ENCODE data around the gene PTPRG. TPM values are rescaled to one million over a fixed set of nuclear protein-coding genes. Genes with fewer than 3 reads are reported as not detected.

The PTPRG gene
- total RNA-seq, 1 experiment from 2014 or later, result 32.1 TPM

GRCh38 chr3:62013951-62014350, 452.6 kb downstream of the PTPRG start:
- ChIA-PET RAD21 (ENCODE audit: low non-redundant PET in 1 of 2, low total read pairs in 2 of 2, uncharacterized antibody in 2 of 2, unreplicated experiment in 2 of 2) (no interaction called here), POLR2A (no interaction called here), CTCF (no interaction called here)
- H3K4me3 ChIP-seq (replicated peaks in 1 of 2; ENCODE audit: low read depth in 1 of 2, low read length in 2 of 2), result no peak overlapping the region
- H3K9ac ChIP-seq (ENCODE audit: low read length), result no peak overlapping the region
- intact Hi-C loops (cut with micrococcal nuclease), result no loop called here
- H3K27ac ChIP-seq (ENCODE audit: low read depth, low read length), result no peak overlapping the region
- no peaks in the 10 kb centered on the region for H3K9me2 ChIP-seq (ENCODE audit: insufficient read depth)
- H3K4me1 ChIP-seq (ENCODE audit: control insufficient read depth in 1 of 2, insufficient read depth in 2 of 2, low read length in 2 of 2), result no peaks in the 10 kb centered on the region
- no peak overlapping the region for H3K4me2 ChIP-seq (ENCODE audit: low read length)
- ATAC-seq (no peak), DNase-seq (ENCODE audit: low read depth, low spot score) (no peak)
- no peaks in the 10 kb centered on the region for H4K20me1 ChIP-seq (ENCODE audit: insufficient read depth)
- H3K36me3 ChIP-seq (ENCODE audit: control insufficient read depth in 1 of 2, insufficient read depth in 2 of 2, low read length in 2 of 2), result no peaks in the 10 kb centered on the region
- H3K27me3 ChIP-seq (ENCODE audit: insufficient read depth, low read length), result no peaks in the 10 kb centered on the region
- no TSS peak for BruUV-seq (replicated peaks)
- H3K9me3 ChIP-seq (ENCODE audit: control insufficient read depth in 1 of 2, insufficient read depth in 1 of 2, low read depth in 1 of 2, low read length in 2 of 2), result no peaks in the 10 kb centered on the region
- H2AFZ ChIP-seq (ENCODE audit: low read depth, low read length, poor library complexity, severe bottlenecking), result no peak overlapping the region
- no peak for TF ChIP-seq SP1 (IDR thresholded peaks at IDR 0.05; ENCODE audit: low read depth)
- H3K79me2 ChIP-seq (ENCODE audit: insufficient read depth, low read length), result no peaks in the 10 kb centered on the region

- ATAC-seq, result no peak
- no peak for TF ChIP-seq RAD21 (IDR thresholded peaks at IDR 0.05; ENCODE audit: low read depth)
- no peak for TF ChIP-seq MAX (IDR thresholded peaks at IDR 0.05)
- TF ChIP-seq REST (IDR thresholded peaks at IDR 0.05; ENCODE audit: low read depth), result no peak
- no peak for TF ChIP-seq CTCF (IDR thresholded peaks at IDR 0.05 in 2 of 3, conservative IDR thresholded peaks at IDR 0.05 in 1 of 3; ENCODE audit: borderline replicate concordance in 1 of 3, insufficient read depth in 1 of 3, low read depth in 2 of 3, low read length in 2 of 3)
- no peak for TF ChIP-seq FOSL1 (IDR thresholded peaks at IDR 0.05; ENCODE audit: low read depth)
- no peak for TF ChIP-seq ZBTB33 (IDR thresholded peaks at IDR 0.05; ENCODE audit: extremely low read depth, insufficient replicate concordance, low read length)
- TF ChIP-seq POLR2AphosphoS5 (IDR thresholded peaks at IDR 0.05; ENCODE audit: low read depth, low read length), result no peak
- no peak for TF ChIP-seq CEBPB (IDR thresholded peaks at IDR 0.05; ENCODE audit: low read depth)
- H3K79me2 ChIP-seq (ENCODE audit: insufficient read depth, low read length), result no peaks in the 10 kb centered on the region
- H2AFZ ChIP-seq (ENCODE audit: low read depth, low read length, poor library complexity, severe bottlenecking), result no peak overlapping the region
- H3K4me2 ChIP-seq (ENCODE audit: low read length), result no peak overlapping the region
- RAD21 ChIA-PET (ENCODE audit: low non-redundant PET in 1 of 2, low total read pairs in 2 of 2, uncharacterized antibody in 2 of 2, unreplicated experiment in 2 of 2), result no interaction called here
- CTCF ChIA-PET, result no interaction called here
- H3K9me2 ChIP-seq (ENCODE audit: insufficient read depth), result no peaks in the 10 kb centered on the region
- H3K27ac ChIP-seq (ENCODE audit: low read depth, low read length), result no peak overlapping the region
- H3K27me3 ChIP-seq (ENCODE audit: insufficient read depth, low read length), result no peaks in the 10 kb centered on the region
- H3K4me1 ChIP-seq (ENCODE audit: control insufficient read depth in 1 of 2, insufficient read depth in 2 of 2, low read length in 2 of 2), result no peaks in the 10 kb centered on the region
- no peak for DNase-seq (ENCODE audit: low read depth, low spot score)
- BruUV-seq (replicated peaks), result no TSS peak
- intact Hi-C loops (cut with micrococcal nuclease), result no loop called here
- no peak overlapping the region for H3K9ac ChIP-seq (ENCODE audit: low read length)
- no peaks in the 10 kb centered on the region for H3K36me3 ChIP-seq (ENCODE audit: control insufficient read depth in 1 of 2, insufficient read depth in 2 of 2, low read length in 2 of 2)
- POLR2A ChIA-PET, result no interaction called here
- no peaks in the 10 kb centered on the region for H4K20me1 ChIP-seq (ENCODE audit: insufficient read depth)
- H3K4me3 ChIP-seq (replicated peaks in 1 of 2; ENCODE audit: low read depth in 1 of 2, low read length in 2 of 2), result no peak overlapping the region
- no peaks in the 10 kb centered on the region for H3K9me3 ChIP-seq (ENCODE audit: control insufficient read depth in 1 of 2, insufficient read depth in 1 of 2, low read depth in 1 of 2, low read length in 2 of 2)
Observed at GRCh38 chr3:62015111-62015510, 453.7 kb downstream of the PTPRG start.
